ENCODE results near the gene GPC6.

The GPC6 gene

GRCh38 chr13:93230261-93230855 is 3.8 kb downstream of the GPC6 start:
- Histone ChIP-seq H3K4me1 (ENCODE audit: control insufficient read depth, insufficient read depth, low read length, poor library complexity, severe bottlenecking) (peaks cover 16% of the 10 kb centered on the region), H3K9me3 (ENCODE audit: control insufficient read depth, low read length) (no peaks in the 10 kb centered on the region), H3K36me3 (ENCODE audit: control insufficient read depth, insufficient read depth, low read length) (no peaks in the 10 kb centered on the region), H3K27ac (ENCODE audit: low read depth, low read length, severe bottlenecking) (no peak overlapping the region), H3K4me3 (ENCODE audit: extremely low read depth, insufficient read depth, low read length, poor library complexity, severe bottlenecking) (no peak overlapping the region)

GRCh38 chr13:93231867-93232266 is 5.3 kb downstream of the GPC6 start:
- H3K27ac ChIP-seq (ENCODE audit: low read depth, low read length, severe bottlenecking), result no peak overlapping the region
- WGBS, 2 experiments (ENCODE audit: insufficient coverage in 2 of 2), result 73% methylated on average over 2 of the region's 3 CpGs; no CpG with 5 or more reads in 1 of the 2 experiments
- no peaks in the 10 kb centered on the region for H3K9me3 ChIP-seq (ENCODE audit: control insufficient read depth, low read length)
- no peak overlapping the region for H3K4me3 ChIP-seq (ENCODE audit: extremely low read depth, insufficient read depth, low read length, poor library complexity, severe bottlenecking)
- H3K4me1 ChIP-seq (ENCODE audit: control insufficient read depth, insufficient read depth, low read length, poor library complexity, severe bottlenecking), result peaks cover 5% of the 10 kb centered on the region
- H3K36me3 ChIP-seq (ENCODE audit: control insufficient read depth, insufficient read depth, low read length), result no peaks in the 10 kb centered on the region

GRCh38 chr13:93233997-93234416 is 7.4 kb downstream of the GPC6 start:
- Histone ChIP-seq H3K4me1 (ENCODE audit: control insufficient read depth, insufficient read depth, low read length, poor library complexity, severe bottlenecking) (peaks cover 5% of the 10 kb centered on the region), H3K4me3 (ENCODE audit: extremely low read depth, insufficient read depth, low read length, poor library complexity, severe bottlenecking) (no peak overlapping the region), H3K36me3 (ENCODE audit: control insufficient read depth, insufficient read depth, low read length) (no peaks in the 10 kb centered on the region), H3K27ac (ENCODE audit: low read depth, low read length, severe bottlenecking) (no peak overlapping the region), H3K9me3 (ENCODE audit: control insufficient read depth, low read length) (peaks cover 8% of the 10 kb centered on the region)
- WGBS, 2 experiments (ENCODE audit: insufficient coverage in 2 of 2), result 17 to 25% methylated on average over 2 of the region's 3 CpGs

GRCh38 chr13:93234459-93234858 is 7.9 kb downstream of the GPC6 start:
- H3K4me1 ChIP-seq (ENCODE audit: control insufficient read depth, insufficient read depth, low read length, poor library complexity, severe bottlenecking), result peaks cover 5% of the 10 kb centered on the region
- H3K27ac ChIP-seq (ENCODE audit: low read depth, low read length, severe bottlenecking), result no peak overlapping the region
- no peak overlapping the region for H3K4me3 ChIP-seq (ENCODE audit: extremely low read depth, insufficient read depth, low read length, poor library complexity, severe bottlenecking)
- H3K36me3 ChIP-seq (ENCODE audit: control insufficient read depth, insufficient read depth, low read length), result no peaks in the 10 kb centered on the region
- peaks cover 12% of the 10 kb centered on the region for H3K9me3 ChIP-seq (ENCODE audit: control insufficient read depth, low read length)

- Histone ChIP-seq H3K4me1 (ENCODE audit: control insufficient read depth, insufficient read depth, low read length, poor library complexity, severe bottlenecking) (peaks cover 5% of the 10 kb centered on the region), H3K4me3 (ENCODE audit: extremely low read depth, insufficient read depth, low read length, poor library complexity, severe bottlenecking) (no peak overlapping the region), H3K27ac (ENCODE audit: low read depth, low read length, severe bottlenecking) (no peak overlapping the region), H3K36me3 (ENCODE audit: control insufficient read depth, insufficient read depth, low read length) (no peaks in the 10 kb centered on the region), H3K9me3 (ENCODE audit: control insufficient read depth, low read length) (peaks cover 18% of the 10 kb centered on the region)
- 86% methylated on average over 1 to 2 of the region's 2 CpGs for WGBS, 2 experiments (ENCODE audit: insufficient coverage in 2 of 2)
Measured at GRCh38 chr13:93235258-93236015, 8.8 kb downstream of the GPC6 start.

- 100% methylated on average over 1 of the region's 1 CpG; no CpG with 5 or more reads in 1 of the 2 experiments for WGBS, 2 experiments (ENCODE audit: insufficient coverage in 2 of 2)
- Histone ChIP-seq H3K36me3 (ENCODE audit: control insufficient read depth, insufficient read depth, low read length) (no peaks in the 10 kb centered on the region), H3K4me1 (ENCODE audit: control insufficient read depth, insufficient read depth, low read length, poor library complexity, severe bottlenecking) (no peaks in the 10 kb centered on the region), H3K27ac (ENCODE audit: low read depth, low read length, severe bottlenecking) (no peak overlapping the region), H3K4me3 (ENCODE audit: extremely low read depth, insufficient read depth, low read length, poor library complexity, severe bottlenecking) (no peak overlapping the region), H3K9me3 (ENCODE audit: control insufficient read depth, low read length) (peaks cover 18% of the 10 kb centered on the region)
Measured at GRCh38 chr13:93238711-93239110, 12.1 kb downstream of the GPC6 start.

- no peaks in the 10 kb centered on the region for H3K36me3 ChIP-seq (ENCODE audit: control insufficient read depth, insufficient read depth, low read length)
- WGBS, 2 experiments (ENCODE audit: insufficient coverage in 2 of 2), result 81 to 100% methylated on average over 5 of the region's 7 CpGs
Measured at GRCh38 chr13:93243375-93244063, 16.9 kb downstream of the GPC6 start.

GRCh38 chr13:93244141-93244917 is 17.7 kb downstream of the GPC6 start:
- 69 to 79% methylated on average over 11 to 13 of the region's 17 CpGs for WGBS, 2 experiments (ENCODE audit: insufficient coverage in 2 of 2)
- no peaks in the 10 kb centered on the region for H3K36me3 ChIP-seq (ENCODE audit: control insufficient read depth, insufficient read depth, low read length)
- H3K4me3 ChIP-seq (ENCODE audit: extremely low read depth, insufficient read depth, low read length, poor library complexity, severe bottlenecking), result no peak overlapping the region
- peaks cover 7% of the 10 kb centered on the region for H3K9me3 ChIP-seq (ENCODE audit: control insufficient read depth, low read length)
- H3K27ac ChIP-seq (ENCODE audit: low read depth, low read length, severe bottlenecking), result no peak overlapping the region
- H3K4me1 ChIP-seq (ENCODE audit: control insufficient read depth, insufficient read depth, low read length, poor library complexity, severe bottlenecking), result peaks cover 21% of the 10 kb centered on the region

More at GRCh38 chr13:93243375-93244063, 16.9 kb downstream of the GPC6 start:
- Histone ChIP-seq H3K4me3 (ENCODE audit: extremely low read depth, insufficient read depth, low read length, poor library complexity, severe bottlenecking) (no peak overlapping the region), H3K4me1 (ENCODE audit: control insufficient read depth, insufficient read depth, low read length, poor library complexity, severe bottlenecking) (peaks cover 13% of the 10 kb centered on the region), H3K9me3 (ENCODE audit: control insufficient read depth, low read length) (peaks cover 15% of the 10 kb centered on the region), H3K27ac (ENCODE audit: low read depth, low read length, severe bottlenecking) (no peak overlapping the region)

- peaks cover 2% of the 10 kb centered on the region for H3K9me3 ChIP-seq (ENCODE audit: control insufficient read depth, low read length)
- peaks cover 23% of the 10 kb centered on the region for H3K4me1 ChIP-seq (ENCODE audit: control insufficient read depth, insufficient read depth, low read length, poor library complexity, severe bottlenecking)
- no CpG with 5 or more reads among the region's 1 CpG for WGBS, 2 experiments (ENCODE audit: insufficient coverage in 2 of 2)
- no peak overlapping the region for H3K27ac ChIP-seq (ENCODE audit: low read depth, low read length, severe bottlenecking)
- no peaks in the 10 kb centered on the region for H3K36me3 ChIP-seq (ENCODE audit: control insufficient read depth, insufficient read depth, low read length)
- H3K4me3 ChIP-seq (ENCODE audit: extremely low read depth, insufficient read depth, low read length, poor library complexity, severe bottlenecking), result no peak overlapping the region
Measured at GRCh38 chr13:93244918-93245280, 18.3 kb downstream of the GPC6 start.

GRCh38 chr13:93246069-93246468 is 19.5 kb downstream of the GPC6 start:
- WGBS, 2 experiments (ENCODE audit: insufficient coverage in 2 of 2), result no CpG with 5 or more reads among the region's 1 CpG
- no peaks in the 10 kb centered on the region for H3K36me3 ChIP-seq (ENCODE audit: control insufficient read depth, insufficient read depth, low read length)

More at GRCh38 chr13:93246069-93246468, 19.5 kb downstream of the GPC6 start:
- peaks cover 23% of the 10 kb centered on the region for H3K4me1 ChIP-seq (ENCODE audit: control insufficient read depth, insufficient read depth, low read length, poor library complexity, severe bottlenecking)
- H3K4me3 ChIP-seq (ENCODE audit: extremely low read depth, insufficient read depth, low read length, poor library complexity, severe bottlenecking), result no peak overlapping the region
- H3K9me3 ChIP-seq (ENCODE audit: control insufficient read depth, low read length), result no peaks in the 10 kb centered on the region
- H3K27ac ChIP-seq (ENCODE audit: low read depth, low read length, severe bottlenecking), result no peak overlapping the region
